Measurements from ENCODE around the gene UGT2B15.

The UGT2B15 gene

DNA sequence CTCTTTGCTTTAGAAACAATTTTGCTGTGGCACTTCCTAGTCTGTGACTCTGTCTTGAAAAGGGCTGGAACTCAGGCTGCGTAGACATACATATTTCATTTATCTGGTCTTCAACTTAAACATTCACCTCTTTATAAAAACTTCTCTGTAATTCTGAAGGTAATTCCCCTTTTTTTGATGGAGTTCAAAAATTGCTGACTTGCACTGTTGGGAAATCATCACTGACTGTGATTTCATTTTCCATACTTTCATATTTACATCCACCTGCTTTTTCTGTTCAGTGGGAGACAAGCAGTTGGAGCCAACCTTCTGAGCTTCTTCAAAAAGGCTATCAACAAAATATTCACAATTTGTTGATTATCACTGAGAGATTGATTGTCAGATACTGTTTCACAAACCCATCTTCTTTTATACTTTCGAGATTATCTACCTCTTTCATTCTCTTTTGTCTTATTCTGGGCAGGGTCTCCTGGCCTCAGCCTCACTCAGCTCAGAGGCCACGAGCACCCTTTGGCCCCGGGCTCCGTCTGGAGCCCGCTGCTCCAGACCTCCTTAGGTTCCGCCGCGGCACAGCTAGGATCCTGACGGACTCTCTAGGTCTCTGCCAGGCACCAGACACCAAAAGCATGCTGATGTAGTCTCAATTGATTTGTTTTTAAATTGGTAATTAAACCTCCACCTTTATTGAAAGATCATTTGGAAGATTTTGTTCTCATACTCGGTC lies 54.6 kb downstream of the UGT2B15 start:
- H2AFZ ChIP-seq (ENCODE audit: low read length), result no peak overlapping the region
- no peaks in the 10 kb centered on the region for H3F3A ChIP-seq (ENCODE audit: insufficient read depth, low read length)
- no peaks in the 10 kb centered on the region for H3K79me2 ChIP-seq (ENCODE audit: insufficient read depth, low read length)
- H3K4me1 ChIP-seq (ENCODE audit: insufficient read depth, low read length, severe bottlenecking), result no peaks in the 10 kb centered on the region
- no peak overlapping the region for H3K9ac ChIP-seq (ENCODE audit: low read length)
- H3K9me3 ChIP-seq (ENCODE audit: low read length), result no peaks in the 10 kb centered on the region
- H3K27ac ChIP-seq (ENCODE audit: low read depth, low read length, poor library complexity, severe bottlenecking), result no peak overlapping the region
- no peaks in the 10 kb centered on the region for H3K36me3 ChIP-seq (ENCODE audit: insufficient read depth, low read length)
- no peaks in the 10 kb centered on the region for H3K9me2 ChIP-seq (ENCODE audit: low read depth, low read length)
- H3K27me3 ChIP-seq (ENCODE audit: insufficient read depth, low read length), result no peaks in the 10 kb centered on the region
- no peak overlapping the region for H3K4me2 ChIP-seq (ENCODE audit: low read length)
- no peak overlapping the region for H3K4me3 ChIP-seq (ENCODE audit: low read depth, low read length, poor library complexity, severe bottlenecking)
- H4K20me1 ChIP-seq (ENCODE audit: insufficient read depth, low read length), result no peaks in the 10 kb centered on the region
- TF ChIP-seq, protein P1, sequence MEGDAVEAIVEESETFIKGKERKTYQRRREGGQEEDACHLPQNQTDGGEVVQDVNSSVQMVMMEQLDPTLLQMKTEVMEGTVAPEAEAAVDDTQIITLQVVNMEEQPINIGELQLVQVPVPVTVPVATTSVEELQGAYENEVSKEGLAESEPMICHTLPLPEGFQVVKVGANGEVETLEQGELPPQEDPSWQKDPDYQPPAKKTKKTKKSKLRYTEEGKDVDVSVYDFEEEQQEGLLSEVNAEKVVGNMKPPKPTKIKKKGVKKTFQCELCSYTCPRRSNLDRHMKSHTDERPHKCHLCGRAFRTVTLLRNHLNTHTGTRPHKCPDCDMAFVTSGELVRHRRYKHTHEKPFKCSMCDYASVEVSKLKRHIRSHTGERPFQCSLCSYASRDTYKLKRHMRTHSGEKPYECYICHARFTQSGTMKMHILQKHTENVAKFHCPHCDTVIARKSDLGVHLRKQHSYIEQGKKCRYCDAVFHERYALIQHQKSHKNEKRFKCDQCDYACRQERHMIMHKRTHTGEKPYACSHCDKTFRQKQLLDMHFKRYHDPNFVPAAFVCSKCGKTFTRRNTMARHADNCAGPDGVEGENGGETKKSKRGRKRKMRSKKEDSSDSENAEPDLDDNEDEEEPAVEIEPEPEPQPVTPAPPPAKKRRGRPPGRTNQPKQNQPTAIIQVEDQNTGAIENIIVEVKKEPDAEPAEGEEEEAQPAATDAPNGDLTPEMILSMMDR (IDR thresholded peaks at IDR 0.05; ENCODE audit: low read length), result no peak
- TF ChIP-seq EZH2 (IDR thresholded peaks at IDR 0.05; ENCODE audit: borderline replicate concordance, low read length), result no peak

DNA sequence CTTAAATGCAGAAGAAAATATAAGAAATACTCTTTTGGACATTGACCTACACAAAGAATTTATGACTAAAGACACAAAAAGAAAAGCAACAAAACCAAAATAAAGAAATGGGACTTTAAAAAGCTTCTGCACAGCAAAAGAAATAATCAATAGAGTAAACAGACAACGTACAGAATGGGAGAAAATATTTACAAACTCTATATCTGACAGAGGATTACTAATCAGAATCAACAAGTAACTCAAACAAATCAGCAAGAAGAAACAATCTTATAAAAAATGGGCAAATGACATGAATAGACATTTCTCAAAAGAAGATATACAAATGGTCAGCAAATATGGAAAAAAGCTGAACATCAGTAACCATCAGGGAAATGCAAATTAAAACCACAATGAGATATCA lies 56.7 kb downstream of the UGT2B15 start:
- no peak for TF ChIP-seq EZH2 (IDR thresholded peaks at IDR 0.05; ENCODE audit: borderline replicate concordance, low read length)
- TF ChIP-seq, protein P1 (IDR thresholded peaks at IDR 0.05; ENCODE audit: low read length), result no peak
- Histone ChIP-seq H2AFZ (ENCODE audit: low read length) (no peak overlapping the region), H3K4me3 (ENCODE audit: low read depth, low read length, poor library complexity, severe bottlenecking) (no peak overlapping the region), H3K9ac (ENCODE audit: low read length) (no peak overlapping the region), H3K4me2 (ENCODE audit: low read length) (no peak overlapping the region), H3F3A (ENCODE audit: insufficient read depth, low read length) (no peaks in the 10 kb centered on the region), H3K27me3 (ENCODE audit: insufficient read depth, low read length) (no peaks in the 10 kb centered on the region), H3K79me2 (ENCODE audit: insufficient read depth, low read length) (no peaks in the 10 kb centered on the region), H4K20me1 (ENCODE audit: insufficient read depth, low read length) (no peaks in the 10 kb centered on the region), H3K27ac (ENCODE audit: low read depth, low read length, poor library complexity, severe bottlenecking) (no peak overlapping the region), H3K9me3 (ENCODE audit: low read length) (no peaks in the 10 kb centered on the region), H3K36me3 (ENCODE audit: insufficient read depth, low read length) (no peaks in the 10 kb centered on the region), H3K4me1 (ENCODE audit: insufficient read depth, low read length, severe bottlenecking) (no peaks in the 10 kb centered on the region), H3K9me2 (ENCODE audit: low read depth, low read length) (no peaks in the 10 kb centered on the region)

DNA sequence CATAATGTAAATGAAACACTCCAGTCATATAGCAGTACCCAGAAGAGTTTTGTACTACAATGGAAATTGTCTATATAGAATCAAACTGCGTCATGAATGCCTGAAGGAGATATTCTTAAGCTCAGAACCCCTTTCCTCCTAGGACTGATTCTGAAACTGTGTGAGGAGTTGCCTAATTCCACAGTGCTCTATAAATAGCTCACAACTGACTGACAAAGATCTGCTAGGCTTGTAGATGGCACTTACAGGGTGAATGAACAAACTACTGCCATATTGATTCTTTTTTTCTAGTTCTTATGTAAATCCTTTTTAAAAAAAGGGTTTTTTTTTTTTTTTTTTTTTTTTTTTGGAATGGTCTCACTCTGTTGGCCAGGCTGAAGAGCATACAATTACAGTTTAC lies 64.2 kb downstream of the UGT2B15 start:
- no peaks in the 10 kb centered on the region for H3K79me2 ChIP-seq (ENCODE audit: insufficient read depth, low read length)
- TF ChIP-seq, protein P1 (IDR thresholded peaks at IDR 0.05; ENCODE audit: low read length), result no peak
- no peak for TF ChIP-seq EZH2 (IDR thresholded peaks at IDR 0.05; ENCODE audit: borderline replicate concordance, low read length)
- no peaks in the 10 kb centered on the region for H3F3A ChIP-seq (ENCODE audit: insufficient read depth, low read length)
- H3K4me2 ChIP-seq (ENCODE audit: low read length), result no peak overlapping the region
- H3K9me3 ChIP-seq (ENCODE audit: low read length), result no peaks in the 10 kb centered on the region
- no peaks in the 10 kb centered on the region for H3K27me3 ChIP-seq (ENCODE audit: insufficient read depth, low read length)
- no peaks in the 10 kb centered on the region for H3K9me2 ChIP-seq (ENCODE audit: low read depth, low read length)
- no peaks in the 10 kb centered on the region for H3K4me1 ChIP-seq (ENCODE audit: insufficient read depth, low read length, severe bottlenecking)
- H3K9ac ChIP-seq (ENCODE audit: low read length), result no peak overlapping the region
- H4K20me1 ChIP-seq (ENCODE audit: insufficient read depth, low read length), result no peaks in the 10 kb centered on the region
- H3K4me3 ChIP-seq (ENCODE audit: low read depth, low read length, poor library complexity, severe bottlenecking), result no peak overlapping the region
- H3K36me3 ChIP-seq (ENCODE audit: insufficient read depth, low read length), result no peaks in the 10 kb centered on the region
- no peak overlapping the region for H2AFZ ChIP-seq (ENCODE audit: low read length)
- no peak overlapping the region for H3K27ac ChIP-seq (ENCODE audit: low read depth, low read length, poor library complexity, severe bottlenecking)
